ENCODE data around the gene PRKG1.

DNA sequence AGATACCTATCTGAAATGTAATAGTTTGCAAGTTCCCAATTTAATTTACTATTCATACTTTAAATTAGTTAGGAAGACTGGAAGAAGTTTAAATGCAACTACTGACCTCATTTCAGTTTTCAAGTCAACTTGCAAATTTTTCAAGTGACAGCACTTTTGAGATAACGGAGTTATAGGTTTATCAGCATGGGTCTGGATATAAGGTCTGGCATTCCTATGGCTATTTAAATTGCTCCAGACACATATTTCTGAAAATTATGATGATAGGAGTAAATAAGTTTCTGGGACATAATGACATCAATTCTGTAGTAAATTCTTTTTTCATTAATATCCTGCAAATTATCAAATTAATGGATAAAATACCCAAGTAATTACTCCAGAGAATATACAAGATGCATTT is 251.9 kb downstream of the PRKG1 start:
- TF ChIP-seq, protein P1, sequence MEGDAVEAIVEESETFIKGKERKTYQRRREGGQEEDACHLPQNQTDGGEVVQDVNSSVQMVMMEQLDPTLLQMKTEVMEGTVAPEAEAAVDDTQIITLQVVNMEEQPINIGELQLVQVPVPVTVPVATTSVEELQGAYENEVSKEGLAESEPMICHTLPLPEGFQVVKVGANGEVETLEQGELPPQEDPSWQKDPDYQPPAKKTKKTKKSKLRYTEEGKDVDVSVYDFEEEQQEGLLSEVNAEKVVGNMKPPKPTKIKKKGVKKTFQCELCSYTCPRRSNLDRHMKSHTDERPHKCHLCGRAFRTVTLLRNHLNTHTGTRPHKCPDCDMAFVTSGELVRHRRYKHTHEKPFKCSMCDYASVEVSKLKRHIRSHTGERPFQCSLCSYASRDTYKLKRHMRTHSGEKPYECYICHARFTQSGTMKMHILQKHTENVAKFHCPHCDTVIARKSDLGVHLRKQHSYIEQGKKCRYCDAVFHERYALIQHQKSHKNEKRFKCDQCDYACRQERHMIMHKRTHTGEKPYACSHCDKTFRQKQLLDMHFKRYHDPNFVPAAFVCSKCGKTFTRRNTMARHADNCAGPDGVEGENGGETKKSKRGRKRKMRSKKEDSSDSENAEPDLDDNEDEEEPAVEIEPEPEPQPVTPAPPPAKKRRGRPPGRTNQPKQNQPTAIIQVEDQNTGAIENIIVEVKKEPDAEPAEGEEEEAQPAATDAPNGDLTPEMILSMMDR (conservative IDR thresholded peaks at IDR 0.05 in 1 of 2, IDR thresholded peaks at IDR 0.05 in 1 of 2; ENCODE audit: low read depth in 1 of 2, low read length in 2 of 2) = no peak
- no peak for TF ChIP-seq EZH2 (IDR thresholded peaks at IDR 0.05; ENCODE audit: low read length, missing control alignments)
